ENCODE data around the gene ALOX12B. TPM values are rescaled to one million over a fixed set of nuclear protein-coding genes. Genes with fewer than 3 reads are reported as not detected.

Gene ALOX12B
- total RNA-seq, 4 donors from 2014 or later = 0.76 to 34.6 (median 10.8) TPM

DNA sequence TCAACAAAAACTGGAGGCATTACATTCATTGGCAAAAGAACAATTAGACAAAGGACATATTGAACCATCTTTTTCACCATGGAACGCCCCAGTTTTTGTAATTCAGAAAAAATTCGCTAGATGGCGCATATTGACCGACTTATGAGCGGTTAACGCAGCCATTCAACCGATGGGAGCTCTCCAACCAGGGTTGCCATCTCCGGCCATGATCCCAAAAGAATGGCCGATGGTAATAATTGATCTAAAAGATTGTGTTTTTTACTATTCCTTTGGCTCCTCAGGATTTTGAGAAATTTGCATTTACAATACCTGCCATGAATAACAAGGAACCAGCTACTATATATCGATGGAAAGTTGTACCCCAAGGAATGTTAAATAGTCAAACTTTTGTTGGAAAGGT, 27.2 kb downstream of the ALOX12B start:
- H3K27me3 ChIP-seq = peaks cover 0 to 100% (median 17%) of the 10 kb centered on the region in 4 donors
- no peaks in the 10 kb centered on the region for H3K9me3 ChIP-seq
- DNase-seq = no peak
- H3K4me3 ChIP-seq = no peak overlapping the region
- WGBS, 2 donors = 4 to 8% methylated on average over 10 of the region's 10 CpGs
- TF ChIP-seq POLR2A (IDR thresholded peaks at IDR 0.05) = no peak
- TF ChIP-seq, protein P1, sequence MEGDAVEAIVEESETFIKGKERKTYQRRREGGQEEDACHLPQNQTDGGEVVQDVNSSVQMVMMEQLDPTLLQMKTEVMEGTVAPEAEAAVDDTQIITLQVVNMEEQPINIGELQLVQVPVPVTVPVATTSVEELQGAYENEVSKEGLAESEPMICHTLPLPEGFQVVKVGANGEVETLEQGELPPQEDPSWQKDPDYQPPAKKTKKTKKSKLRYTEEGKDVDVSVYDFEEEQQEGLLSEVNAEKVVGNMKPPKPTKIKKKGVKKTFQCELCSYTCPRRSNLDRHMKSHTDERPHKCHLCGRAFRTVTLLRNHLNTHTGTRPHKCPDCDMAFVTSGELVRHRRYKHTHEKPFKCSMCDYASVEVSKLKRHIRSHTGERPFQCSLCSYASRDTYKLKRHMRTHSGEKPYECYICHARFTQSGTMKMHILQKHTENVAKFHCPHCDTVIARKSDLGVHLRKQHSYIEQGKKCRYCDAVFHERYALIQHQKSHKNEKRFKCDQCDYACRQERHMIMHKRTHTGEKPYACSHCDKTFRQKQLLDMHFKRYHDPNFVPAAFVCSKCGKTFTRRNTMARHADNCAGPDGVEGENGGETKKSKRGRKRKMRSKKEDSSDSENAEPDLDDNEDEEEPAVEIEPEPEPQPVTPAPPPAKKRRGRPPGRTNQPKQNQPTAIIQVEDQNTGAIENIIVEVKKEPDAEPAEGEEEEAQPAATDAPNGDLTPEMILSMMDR (IDR thresholded peaks at IDR 0.05) = peak; percentile 69 to 85 (median 79)
- H3K4me1 ChIP-seq = peaks cover 4 to 47% (median 15%) of the 10 kb centered on the region in 3 donors
- intact Hi-C loops (cut with DNase I) = no loop called here
- no peak overlapping the region for H3K27ac ChIP-seq
- H3K36me3 ChIP-seq = no peaks in the 10 kb centered on the region

GRCh38 chr17:8059131-8059530, 28.4 kb downstream of the ALOX12B start:
- no peaks in the 10 kb centered on the region for H3K36me3 ChIP-seq
- H3K9me3 ChIP-seq = no peaks in the 10 kb centered on the region
- peaks cover 0 to 88% (median 16%) of the 10 kb centered on the region in 4 donors for H3K27me3 ChIP-seq
- WGBS, 2 donors = 0% methylated on average over 7 of the region's 7 CpGs
- H3K27ac ChIP-seq = no peak overlapping the region
- no peak for TF ChIP-seq POLR2A (IDR thresholded peaks at IDR 0.05)
- TF ChIP-seq, protein P1 (IDR thresholded peaks at IDR 0.05) = no peak
- peaks cover 4 to 49% (median 15%) of the 10 kb centered on the region in 3 donors for H3K4me1 ChIP-seq
- H3K4me3 ChIP-seq = no peak overlapping the region
- intact Hi-C loops (cut with DNase I) = no loop called here
- no peak for DNase-seq

GRCh38 chr17:8057691-8058114, 29.8 kb downstream of the ALOX12B start:
- no peak for DNase-seq
- Histone ChIP-seq H3K27ac (no peak overlapping the region), H3K9me3 (no peaks in the 10 kb centered on the region), H3K27me3 (peaks cover 0 to 74% (median 15%) of the 10 kb centered on the region in 4 donors), H3K36me3 (no peaks in the 10 kb centered on the region), H3K4me1 (peaks cover 1 to 38% (median 12%) of the 10 kb centered on the region in 3 donors), H3K4me3 (no peak overlapping the region)
- intact Hi-C loops (cut with DNase I) = no loop called here
- TF ChIP-seq, protein P1 (IDR thresholded peaks at IDR 0.05) = peak; percentile 70 to 87 (median 80)
- no peak for TF ChIP-seq POLR2A (IDR thresholded peaks at IDR 0.05)
- WGBS, 2 donors = 5 to 7% methylated on average over 10 to 14 of the region's 14 CpGs

- Histone ChIP-seq H3K27me3 (peaks cover 0 to 68% (median 13%) of the 10 kb centered on the region in 4 donors), H3K36me3 (no peaks in the 10 kb centered on the region), H3K27ac (peak overlapping the region in 1 of 4 donors; percentile 14), H3K4me1 (peaks cover 0 to 32% (median 8%) of the 10 kb centered on the region in 3 donors), H3K9me3 (no peaks in the 10 kb centered on the region), H3K4me3 (no peak overlapping the region)
- no peak for DNase-seq
- intact Hi-C loops (cut with DNase I) = no loop called here
- WGBS, 2 donors = 54 to 68% methylated on average over 12 to 17 of the region's 17 CpGs
- TF ChIP-seq, protein P1 (IDR thresholded peaks at IDR 0.05) = no peak
- no peak for TF ChIP-seq POLR2A (IDR thresholded peaks at IDR 0.05)
Observed at GRCh38 chr17:8056976-8057625, 30.4 kb downstream of the ALOX12B start.

DNA sequence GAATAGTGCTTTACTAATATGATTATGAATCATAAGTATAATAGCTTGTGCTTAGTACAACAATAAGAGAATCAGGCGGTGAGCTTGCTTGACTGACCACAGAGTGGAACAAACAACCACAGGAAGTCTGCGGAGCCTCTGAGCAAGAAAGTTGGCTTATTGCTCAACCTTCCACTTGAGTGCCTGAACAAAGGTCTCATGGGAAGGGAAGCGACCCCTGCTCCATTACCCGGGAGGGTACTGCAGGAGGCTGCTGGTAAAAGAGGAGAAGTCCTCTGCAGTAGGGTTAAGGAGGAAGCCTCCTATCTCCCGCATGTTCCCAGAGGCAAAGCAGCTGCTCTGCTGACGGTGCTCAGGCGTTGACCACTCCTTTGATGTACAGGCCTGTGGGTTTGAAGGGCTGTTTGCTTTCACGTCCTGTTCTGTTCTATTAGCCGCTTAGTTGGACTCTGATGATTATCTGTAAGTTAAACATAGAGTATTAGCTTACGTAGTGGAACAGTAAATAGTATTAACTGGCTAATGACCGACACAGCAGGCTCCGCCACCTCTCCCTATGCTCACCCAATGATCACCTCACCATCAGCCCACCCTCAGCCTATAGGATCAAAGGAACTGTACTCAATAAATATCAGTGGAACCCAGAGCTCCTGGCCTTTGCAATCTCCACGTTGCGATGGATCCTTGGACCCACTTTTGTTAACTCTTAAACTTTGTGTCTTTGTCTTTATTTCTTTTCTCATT, 31.1 kb downstream of the ALOX12B start:
- no peak for TF ChIP-seq POLR2A (IDR thresholded peaks at IDR 0.05)
- WGBS, 2 donors = 51 to 65% methylated on average over 10 to 14 of the region's 14 CpGs
- Histone ChIP-seq H3K4me1 (peaks cover 0 to 29% (median 8%) of the 10 kb centered on the region in 3 donors), H3K4me3 (no peak overlapping the region), H3K27me3 (peaks cover 0 to 61% (median 7%) of the 10 kb centered on the region in 4 donors), H3K9me3 (no peaks in the 10 kb centered on the region), H3K36me3 (no peaks in the 10 kb centered on the region), H3K27ac (peak overlapping the region in 2 of 4 donors; percentile 39 to 46)
- DNase-seq = no peak
- intact Hi-C loops (cut with DNase I) = no loop called here

All from esophagus squamous epithelium (tissue), 5 donors.